ENCODE data around the gene TLX2.

- TF ChIP-seq CTCF (conservative IDR thresholded peaks at IDR 0.05; ENCODE audit: low read depth in 2 of 2) (no peak), EZH2phosphoT487 (IDR thresholded peaks at IDR 0.05; ENCODE audit: unreplicated experiment) (no peak)
Observed at GRCh38 chr2:74501335-74502071, 12.7 kb upstream of the TLX2 start.
